Bronchial epithelial cell (primary cell): Measurements from ENCODE around the gene SPACDR. TPM values are rescaled to one million over a fixed set of nuclear protein-coding genes. Genes with fewer than 3 reads are reported as not detected.
A peak's percentile ranks its signal among the peaks of the same experiment; 100 is the strongest.
"Not testable (repeated sequence)": the region's sequence is repeated elsewhere in the genome, so short reads cannot be mapped to it uniquely, and the experiment has no call there.

Experiments used
- DNase-seq: peaks from one replicate; pipeline ENCODE4 v3.0.0-alpha.2; 2010; ENCODE audit warnings: low read depth
- FAIRE-seq: peaks from 2 replicates; lab custom pipeline; 2011; peaks lifted over from hg19 to GRCh38; lab: Jason Lieb, UNC
- H3K27me3 ChIP-seq: 2 replicates; pipeline ENCODE4 v1.5.1; 2011; ENCODE audit warnings: low read length; ENCODE audit not compliant: control insufficient read depth, insufficient read depth
- H3K36me3 ChIP-seq: 2 replicates; pipeline ENCODE4 v1.5.1; 2011; ENCODE audit warnings: low read length; ENCODE audit not compliant: control insufficient read depth, insufficient read depth
- H3K4me3 ChIP-seq: 2 replicates; pipeline ENCODE4 v1.5.1; 2011; ENCODE audit warnings: mild to moderate bottlenecking, low read depth, low read length, control low read depth
- total RNA-seq: library from RNA; depleted of rRNA; stranded (reverse); fragments of >200 nt; gene quantifications from 2 replicates; pipeline ENCODE4 v1.2.1, GENCODE V29; 2014
- TF ChIP-seq, protein P1 (sequence below): IDR thresholded peaks from 2 replicates; pipeline ENCODE4 v1.5.1; 2011; ENCODE audit warnings: mild to moderate bottlenecking, moderate library complexity, low read length, control low read depth, inconsistent platforms; ENCODE audit not compliant: insufficient read depth, severe bottlenecking

SPACDR gene
- total RNA-seq, 1 donor from 2014 or later, result 0.53 TPM

DNA sequence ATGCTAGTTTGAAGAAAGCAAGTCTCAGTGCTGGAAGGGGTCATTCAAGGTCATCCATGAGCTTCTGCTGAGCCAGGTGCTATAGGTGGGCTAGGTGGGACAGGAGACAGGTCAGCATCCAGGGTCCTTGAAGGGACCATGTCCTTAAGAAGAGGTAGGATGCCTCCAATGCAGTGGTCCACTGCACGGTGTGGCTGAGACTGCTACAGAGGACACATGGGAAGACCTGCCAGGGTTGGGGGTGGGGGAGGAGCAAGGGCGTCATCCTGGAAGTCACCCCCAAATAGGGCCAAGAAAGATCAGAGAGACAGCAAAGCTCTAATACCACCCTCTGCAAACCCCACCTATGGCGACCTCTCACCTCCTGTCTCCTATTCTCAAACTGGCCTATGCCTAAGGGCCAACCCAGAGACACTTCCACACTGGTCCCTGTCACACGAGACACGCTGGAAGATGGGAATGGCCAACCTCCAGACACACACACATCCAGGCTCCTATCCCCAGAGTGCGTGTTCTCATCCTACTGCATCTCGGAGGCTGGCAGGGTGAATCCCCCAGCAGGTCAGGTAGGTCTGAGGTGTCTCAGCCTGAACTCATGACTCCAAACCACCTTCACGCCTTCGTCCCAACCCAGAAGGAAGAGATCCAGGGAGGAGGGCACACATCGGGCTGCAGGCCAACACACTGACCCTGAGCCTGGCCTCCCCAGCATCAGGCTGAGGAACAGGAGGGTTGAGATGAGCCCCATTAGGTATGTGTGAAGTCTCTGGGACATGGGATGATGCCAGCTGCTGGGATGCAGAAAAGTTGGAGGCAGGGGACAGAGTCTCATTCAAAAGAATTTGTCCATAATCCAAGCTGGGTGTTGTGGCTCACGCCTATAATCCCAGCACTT lies 22.2 kb downstream of the SPACDR start:
- Histone ChIP-seq H3K4me3 (no peak overlapping the region), H3K36me3 (no peaks in the 10 kb centered on the region), H3K27me3 (no peaks in the 10 kb centered on the region)
- TF ChIP-seq, protein P1, sequence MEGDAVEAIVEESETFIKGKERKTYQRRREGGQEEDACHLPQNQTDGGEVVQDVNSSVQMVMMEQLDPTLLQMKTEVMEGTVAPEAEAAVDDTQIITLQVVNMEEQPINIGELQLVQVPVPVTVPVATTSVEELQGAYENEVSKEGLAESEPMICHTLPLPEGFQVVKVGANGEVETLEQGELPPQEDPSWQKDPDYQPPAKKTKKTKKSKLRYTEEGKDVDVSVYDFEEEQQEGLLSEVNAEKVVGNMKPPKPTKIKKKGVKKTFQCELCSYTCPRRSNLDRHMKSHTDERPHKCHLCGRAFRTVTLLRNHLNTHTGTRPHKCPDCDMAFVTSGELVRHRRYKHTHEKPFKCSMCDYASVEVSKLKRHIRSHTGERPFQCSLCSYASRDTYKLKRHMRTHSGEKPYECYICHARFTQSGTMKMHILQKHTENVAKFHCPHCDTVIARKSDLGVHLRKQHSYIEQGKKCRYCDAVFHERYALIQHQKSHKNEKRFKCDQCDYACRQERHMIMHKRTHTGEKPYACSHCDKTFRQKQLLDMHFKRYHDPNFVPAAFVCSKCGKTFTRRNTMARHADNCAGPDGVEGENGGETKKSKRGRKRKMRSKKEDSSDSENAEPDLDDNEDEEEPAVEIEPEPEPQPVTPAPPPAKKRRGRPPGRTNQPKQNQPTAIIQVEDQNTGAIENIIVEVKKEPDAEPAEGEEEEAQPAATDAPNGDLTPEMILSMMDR, result no peak
- DNase-seq (no peak), FAIRE-seq (no peak)

DNA sequence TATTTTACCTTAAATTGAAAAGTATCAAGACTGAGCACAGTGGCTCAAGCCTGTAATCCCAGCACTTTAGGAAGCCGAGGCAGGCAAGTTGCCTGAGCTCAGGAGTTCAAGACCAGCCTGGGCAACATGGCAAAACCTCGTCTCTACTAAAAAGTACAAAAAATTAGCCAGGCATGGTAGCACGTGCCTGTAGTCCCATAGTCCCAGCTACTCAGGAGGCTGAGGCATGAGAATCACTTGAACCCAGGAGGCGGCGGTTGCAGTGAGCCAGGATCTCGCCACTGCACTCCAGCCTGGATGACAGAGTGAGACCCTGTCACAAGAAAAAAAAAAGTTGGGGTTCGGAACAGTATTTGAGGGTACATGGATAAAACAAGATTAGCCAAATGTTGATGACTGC lies 24.8 kb downstream of the SPACDR start:
- FAIRE-seq, H3K4me3 ChIP-seq, DNase-seq, H3K36me3 ChIP-seq, H3K27me3 ChIP-seq: not testable (repeated sequence)

DNA sequence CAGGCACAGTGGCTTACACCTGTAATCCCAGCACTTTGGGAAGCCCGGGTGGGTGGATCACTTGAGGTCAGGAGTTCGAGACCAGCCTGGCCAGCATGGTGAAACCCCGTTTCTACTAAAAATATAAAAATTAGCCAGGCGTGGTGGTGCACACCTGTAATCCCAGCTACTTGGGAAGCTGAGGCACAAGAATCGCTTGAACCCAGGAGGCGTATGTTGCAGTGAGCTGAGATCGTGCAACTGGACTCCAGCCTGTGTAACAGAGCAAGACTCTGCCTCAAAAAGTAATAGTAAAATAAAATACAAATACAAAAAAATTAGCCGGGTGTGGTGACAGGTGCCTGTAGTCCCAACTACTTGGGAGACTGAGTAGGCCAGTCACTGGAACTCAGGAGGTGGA lies 25.3 kb downstream of the SPACDR start:
- FAIRE-seq, result not testable (repeated sequence)

DNA sequence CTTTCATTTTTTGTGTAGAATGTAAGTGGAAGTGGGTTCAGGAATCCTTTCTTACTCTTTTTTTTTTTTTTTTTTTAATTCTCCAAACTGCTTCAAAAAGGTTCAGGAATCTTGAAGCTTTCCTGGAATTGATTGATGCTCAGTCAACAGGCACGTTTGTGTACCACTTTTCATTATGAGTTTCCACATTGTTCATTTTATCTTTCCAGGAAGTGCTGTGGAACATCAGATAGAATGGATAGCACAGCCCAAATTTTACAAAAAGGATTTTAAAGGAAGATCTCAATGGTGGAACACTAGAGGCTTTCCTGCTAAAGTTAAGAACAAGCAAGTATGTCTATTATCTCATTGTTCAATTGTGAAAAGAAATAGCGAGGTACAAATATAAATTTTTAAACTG lies 25.9 kb downstream of the SPACDR start:
- TF ChIP-seq, protein P1, result no peak
- FAIRE-seq, result no peak
- no peaks in the 10 kb centered on the region for H3K27me3 ChIP-seq
- DNase-seq, result no peak
- H3K4me3 ChIP-seq, result no peak overlapping the region
- H3K36me3 ChIP-seq, result peaks cover 3% of the 10 kb centered on the region

More for the DNA sequence above, 25.3 kb downstream of the SPACDR start:
- H3K36me3 ChIP-seq, H3K4me3 ChIP-seq, H3K27me3 ChIP-seq, DNase-seq: not testable (repeated sequence)

DNA sequence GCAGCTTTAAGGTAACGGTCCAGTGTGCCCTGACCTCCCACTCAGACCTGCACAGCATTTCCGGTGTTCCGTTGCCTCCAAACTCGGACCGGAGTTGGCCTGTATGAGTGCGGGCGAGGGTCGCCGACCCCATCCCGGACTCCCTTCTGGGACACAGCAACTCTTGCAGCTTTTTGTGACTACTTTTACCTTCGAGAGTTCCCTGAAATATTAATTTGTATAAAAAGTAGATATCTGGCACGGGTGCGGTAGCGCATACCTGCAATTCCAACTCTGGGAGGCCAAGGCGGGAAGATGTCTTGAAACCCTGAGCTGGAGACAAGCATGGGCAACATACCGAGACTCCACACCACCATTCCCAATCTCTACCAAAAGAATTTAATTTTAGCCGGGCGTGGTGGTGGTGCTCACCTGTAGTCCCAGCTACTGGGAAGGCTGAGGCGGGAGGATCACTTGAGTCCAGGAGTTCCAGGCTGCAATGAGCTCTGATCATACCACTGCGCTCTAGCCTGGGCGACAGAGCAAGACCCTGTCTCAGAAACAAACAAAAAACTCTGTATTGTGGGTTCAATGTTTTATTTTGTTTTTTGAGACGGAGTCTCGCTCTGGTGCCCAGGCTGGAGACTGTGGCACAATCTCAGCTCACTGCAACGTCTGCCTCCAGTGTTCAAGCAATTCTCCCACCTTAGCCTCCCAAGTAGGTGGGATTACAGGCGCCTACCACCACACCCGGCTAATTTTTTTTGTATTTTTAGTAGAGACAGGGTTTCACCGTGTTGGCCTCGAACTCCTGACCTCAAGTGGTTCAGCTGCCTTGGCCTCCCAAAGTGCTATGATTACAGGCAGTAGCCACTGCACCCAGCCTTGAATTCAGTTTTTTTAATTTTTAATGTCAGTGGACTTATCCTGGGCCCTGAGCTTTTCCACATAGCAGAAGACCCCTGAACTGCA lies 26.6 kb downstream of the SPACDR start:
- no peak for FAIRE-seq
- H3K4me3 ChIP-seq, result peak overlapping the region; percentile 69
- peaks cover 7% of the 10 kb centered on the region for H3K36me3 ChIP-seq
- no peaks in the 10 kb centered on the region for H3K27me3 ChIP-seq
- DNase-seq, result no peak
- TF ChIP-seq, protein P1, result no peak

DNA sequence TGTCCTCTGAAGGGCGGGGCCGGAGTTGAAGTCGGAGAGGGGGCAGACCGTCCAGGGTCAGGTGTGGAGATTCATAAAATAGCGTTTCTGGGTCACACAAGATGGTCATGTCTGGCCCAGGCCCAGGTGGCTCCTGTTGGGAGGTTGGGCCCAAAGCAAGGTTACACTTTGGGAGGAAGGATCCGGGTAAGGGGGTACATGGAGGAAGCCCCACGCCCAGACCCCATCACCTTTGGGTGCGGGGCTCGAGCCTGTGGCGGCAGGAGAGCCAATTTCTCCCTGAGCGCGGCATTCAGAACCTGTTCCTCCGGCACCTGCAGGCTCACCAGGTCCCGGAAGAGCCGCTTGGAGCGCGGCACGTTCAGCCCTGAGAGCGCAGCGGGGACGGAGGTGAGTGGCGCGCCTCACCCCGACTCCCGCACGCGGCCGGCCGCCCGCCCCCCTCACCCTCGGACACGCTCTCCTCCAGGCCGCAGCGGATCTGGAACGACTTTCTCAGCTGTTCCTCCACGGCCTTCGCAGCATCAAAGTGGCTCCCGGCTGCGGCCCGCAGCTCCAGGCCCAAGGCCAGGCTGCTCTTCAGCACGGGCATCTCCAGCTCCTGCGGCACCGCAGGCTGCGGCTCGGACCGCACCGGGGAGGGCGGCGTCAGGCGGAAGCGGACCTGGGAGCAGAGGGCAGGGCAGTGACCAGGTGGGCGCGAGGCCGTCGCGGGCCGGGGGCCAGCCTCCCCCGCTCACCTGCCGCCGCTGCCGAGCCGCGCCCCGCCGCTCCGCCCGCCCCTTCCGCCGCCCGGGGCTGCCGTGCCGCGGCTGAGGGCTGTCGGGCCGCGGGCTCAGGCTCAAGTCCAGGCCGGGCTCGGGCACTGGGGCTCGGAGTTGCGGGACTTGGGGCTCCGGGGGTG lies 28.4 kb downstream of the SPACDR start:
- DNase-seq, result peak; percentile 24

More for the DNA sequence above, 28.4 kb downstream of the SPACDR start:
- H3K4me3 ChIP-seq, result peak overlapping the region; percentile 69
- FAIRE-seq, result no peak
- no peaks in the 10 kb centered on the region for H3K27me3 ChIP-seq
- TF ChIP-seq, protein P1, result no peak
- H3K36me3 ChIP-seq, result peaks cover 11% of the 10 kb centered on the region
